HL-60 (cell line): ENCODE data around the gene HIP1.

ENCODE experiments used
- DNase-seq, 2 experiments: peaks; one replicate each; pipeline ENCODE4 v3.0.0-alpha.2; 2010 to 2020; ENCODE audit warnings: low read depth in 1 of 2, low spot score in 1 of 2
- H3K27ac ChIP-seq: fragments of 250-450 bp; sonication (Bioruptor Pico); replicated peaks from 2 replicates; pipeline ENCODE4 v1.5.1; 2020; ENCODE audit warnings: mild to moderate bottlenecking, moderate library complexity
- H3K27me3 ChIP-seq: fragments of 250-450 bp; sonication (Bioruptor Pico); 2 replicates; pipeline ENCODE4 v1.5.1; 2021; ENCODE audit warnings: mild to moderate bottlenecking, moderate library complexity; ENCODE audit not compliant: insufficient read depth, poor library complexity, severe bottlenecking
- H3K4me3 ChIP-seq: replicated peaks from 2 replicates; pipeline ENCODE4 v1.5.1; 2011; ENCODE audit warnings: mild to moderate bottlenecking, control low read depth, low read length; ENCODE audit not compliant: insufficient read depth
- GABPA ChIP-seq: IDR thresholded peaks from 2 replicates; pipeline ENCODE4 v1.6.1; 2012; ENCODE audit warnings: low read depth
- POLR2AphosphoS5 ChIP-seq: IDR thresholded peaks from 2 replicates; pipeline ENCODE4 v1.6.1; 2012; ENCODE audit warnings: low read depth
- REST ChIP-seq: IDR thresholded peaks from 2 replicates; pipeline ENCODE4 v1.6.1; 2012; ENCODE audit warnings: low read depth; ENCODE audit not compliant: insufficient replicate concordance
- SPI1 ChIP-seq: IDR thresholded peaks from 2 replicates; pipeline ENCODE4 v1.6.1; 2012; ENCODE audit warnings: low read depth, mild to moderate bottlenecking, borderline replicate concordance
- TF ChIP-seq, protein P1 (sequence below): IDR thresholded peaks from one replicate; pipeline ENCODE4 v1.5.1; 2011; ENCODE audit warnings: low read length, control low read depth, inconsistent platforms; ENCODE audit not compliant: insufficient read depth

Gene HIP1

GRCh38 chr7:75734586-75735458, 3.9 kb downstream of the HIP1 start:
- H3K27ac ChIP-seq = no peak overlapping the region
- H3K4me3 ChIP-seq = no peak overlapping the region
- TF ChIP-seq SPI1 = no peak
- TF ChIP-seq POLR2AphosphoS5 = no peak
- TF ChIP-seq, protein P1, sequence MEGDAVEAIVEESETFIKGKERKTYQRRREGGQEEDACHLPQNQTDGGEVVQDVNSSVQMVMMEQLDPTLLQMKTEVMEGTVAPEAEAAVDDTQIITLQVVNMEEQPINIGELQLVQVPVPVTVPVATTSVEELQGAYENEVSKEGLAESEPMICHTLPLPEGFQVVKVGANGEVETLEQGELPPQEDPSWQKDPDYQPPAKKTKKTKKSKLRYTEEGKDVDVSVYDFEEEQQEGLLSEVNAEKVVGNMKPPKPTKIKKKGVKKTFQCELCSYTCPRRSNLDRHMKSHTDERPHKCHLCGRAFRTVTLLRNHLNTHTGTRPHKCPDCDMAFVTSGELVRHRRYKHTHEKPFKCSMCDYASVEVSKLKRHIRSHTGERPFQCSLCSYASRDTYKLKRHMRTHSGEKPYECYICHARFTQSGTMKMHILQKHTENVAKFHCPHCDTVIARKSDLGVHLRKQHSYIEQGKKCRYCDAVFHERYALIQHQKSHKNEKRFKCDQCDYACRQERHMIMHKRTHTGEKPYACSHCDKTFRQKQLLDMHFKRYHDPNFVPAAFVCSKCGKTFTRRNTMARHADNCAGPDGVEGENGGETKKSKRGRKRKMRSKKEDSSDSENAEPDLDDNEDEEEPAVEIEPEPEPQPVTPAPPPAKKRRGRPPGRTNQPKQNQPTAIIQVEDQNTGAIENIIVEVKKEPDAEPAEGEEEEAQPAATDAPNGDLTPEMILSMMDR = no peak
- no peak for TF ChIP-seq REST
- no peak for TF ChIP-seq GABPA
- DNase-seq = no peak
- H3K27me3 ChIP-seq = no peaks in the 10 kb centered on the region

- Histone ChIP-seq H3K27ac (no peak overlapping the region), H3K27me3 (no peaks in the 10 kb centered on the region), H3K4me3 (no peak overlapping the region)
- DNase-seq = no peak
- TF ChIP-seq POLR2AphosphoS5 (no peak), SPI1 (no peak), GABPA (no peak), REST (no peak)
- TF ChIP-seq, protein P1 = no peak
Observed at GRCh38 chr7:75732764-75733630, 5.7 kb downstream of the HIP1 start.

DNA sequence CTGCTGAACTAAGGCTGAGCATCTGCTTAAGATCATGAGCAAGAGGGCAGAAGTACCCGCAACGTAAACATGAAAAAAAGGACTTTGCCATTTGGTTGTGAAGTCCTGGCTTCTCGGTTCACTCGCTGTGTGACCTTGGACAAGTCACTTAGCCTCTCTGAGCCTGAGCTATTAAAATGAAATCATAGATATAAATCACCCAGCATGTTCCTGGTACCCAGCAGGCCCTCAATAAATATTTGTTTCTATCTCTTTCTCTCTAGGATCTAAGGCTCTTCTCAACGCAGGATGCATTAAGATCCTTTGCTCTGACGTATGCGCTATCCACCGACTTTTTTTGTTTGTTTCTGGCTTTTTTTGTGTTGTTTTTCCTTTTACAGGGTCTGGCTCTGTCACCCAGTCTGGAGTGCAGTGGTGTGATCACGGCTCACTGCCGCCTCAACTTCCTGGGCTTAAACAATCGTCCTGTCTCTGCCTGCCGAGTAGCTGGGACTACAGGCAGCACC, 6.7 kb downstream of the HIP1 start:
- no peak overlapping the region for H3K27ac ChIP-seq

More for the DNA sequence above, 6.7 kb downstream of the HIP1 start:
- Histone ChIP-seq H3K27me3 (no peaks in the 10 kb centered on the region), H3K4me3 (no peak overlapping the region)
- DNase-seq = no peak
- TF ChIP-seq SPI1 = no peak
- TF ChIP-seq REST = no peak
- TF ChIP-seq, protein P1 = no peak
- no peak for TF ChIP-seq POLR2AphosphoS5
- TF ChIP-seq GABPA = no peak
